ENCODE measurements around the gene EYA3.

EYA3 gene

DNA sequence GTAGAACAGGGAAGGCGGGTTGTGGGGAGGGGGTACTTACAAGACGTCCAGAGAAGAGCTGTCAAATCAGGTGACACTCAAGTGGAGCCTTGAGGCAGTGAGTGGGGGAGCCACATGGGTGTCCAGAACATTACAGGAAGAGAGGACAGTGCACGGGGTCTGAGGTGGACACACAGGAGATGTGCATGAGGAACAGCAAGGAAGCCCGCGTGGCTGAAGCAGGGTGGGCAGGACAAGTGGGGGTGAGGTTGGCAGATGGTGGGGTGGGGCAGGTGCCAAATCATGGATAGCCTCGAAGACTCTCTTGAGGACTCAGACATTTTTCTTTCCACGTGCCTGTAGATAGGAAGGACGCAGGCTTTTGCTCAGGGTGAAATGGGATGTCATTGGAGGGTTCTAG lies 152.7 kb downstream of the EYA3 start:
- H3K27ac ChIP-seq, result no peak overlapping the region
- DNase-seq (ENCODE audit: low spot score), result no peak
- TF ChIP-seq, protein P1, sequence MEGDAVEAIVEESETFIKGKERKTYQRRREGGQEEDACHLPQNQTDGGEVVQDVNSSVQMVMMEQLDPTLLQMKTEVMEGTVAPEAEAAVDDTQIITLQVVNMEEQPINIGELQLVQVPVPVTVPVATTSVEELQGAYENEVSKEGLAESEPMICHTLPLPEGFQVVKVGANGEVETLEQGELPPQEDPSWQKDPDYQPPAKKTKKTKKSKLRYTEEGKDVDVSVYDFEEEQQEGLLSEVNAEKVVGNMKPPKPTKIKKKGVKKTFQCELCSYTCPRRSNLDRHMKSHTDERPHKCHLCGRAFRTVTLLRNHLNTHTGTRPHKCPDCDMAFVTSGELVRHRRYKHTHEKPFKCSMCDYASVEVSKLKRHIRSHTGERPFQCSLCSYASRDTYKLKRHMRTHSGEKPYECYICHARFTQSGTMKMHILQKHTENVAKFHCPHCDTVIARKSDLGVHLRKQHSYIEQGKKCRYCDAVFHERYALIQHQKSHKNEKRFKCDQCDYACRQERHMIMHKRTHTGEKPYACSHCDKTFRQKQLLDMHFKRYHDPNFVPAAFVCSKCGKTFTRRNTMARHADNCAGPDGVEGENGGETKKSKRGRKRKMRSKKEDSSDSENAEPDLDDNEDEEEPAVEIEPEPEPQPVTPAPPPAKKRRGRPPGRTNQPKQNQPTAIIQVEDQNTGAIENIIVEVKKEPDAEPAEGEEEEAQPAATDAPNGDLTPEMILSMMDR (conservative IDR thresholded peaks at IDR 0.05; ENCODE audit: low read depth), result no peak
- CTCF ChIA-PET, result interaction anchor here (0.6 kb wide), 1 partner anchor 522 kb away, joined by 3 read pairs; no protein-coding TSS in a partner anchor
- POLR2A ChIA-PET (ENCODE audit: low non-redundant PET), result interaction anchor here (0.6 kb wide), 1 partner anchor 691 kb away, joined by 7 read pairs; no protein-coding TSS in a partner anchor

GRCh38 chr1:27934818-27935549 lies 153.4 kb downstream of the EYA3 start, which contains the start of gene SMPDL3B:
Gene SMPDL3B (plus strand): TSS chr1:27935000. CDS start chr1:27935184, 184 bp downstream.
- TF ChIP-seq, protein P1 (conservative IDR thresholded peaks at IDR 0.05; ENCODE audit: low read depth), result 0 out of 2 replicates have a peak, but pooled peaks have one; percentile 16
- ChIA-PET POLR2A (ENCODE audit: low non-redundant PET) (no interaction called here), CTCF (no interaction called here)
- peak; percentile 46 for DNase-seq (ENCODE audit: low spot score)
- no peak within 1 kb of the TSS for H3K27ac ChIP-seq

DNA sequence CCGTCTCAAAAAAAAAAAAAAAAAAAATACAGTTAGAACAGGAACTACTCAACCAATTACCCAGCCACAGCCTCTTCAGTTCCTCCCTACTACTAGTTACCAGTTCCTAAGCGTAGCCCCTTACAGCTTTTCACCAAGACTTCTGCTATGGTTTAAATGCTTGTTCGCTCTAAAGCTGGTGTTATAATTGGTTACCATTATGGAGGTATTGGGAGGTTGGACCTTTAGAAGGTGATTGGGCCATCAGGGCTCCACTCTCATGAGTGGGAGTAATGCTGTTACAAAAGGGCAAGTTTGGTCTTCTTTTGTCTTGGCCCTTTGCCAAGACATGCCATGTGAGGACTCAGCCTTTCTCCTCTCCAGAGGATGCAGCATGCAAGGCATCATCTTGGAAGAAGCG lies 156.7 kb downstream of the EYA3 start:
- no peak overlapping the region for H3K27ac ChIP-seq
- no peak for DNase-seq (ENCODE audit: low spot score)
- TF ChIP-seq, protein P1 (conservative IDR thresholded peaks at IDR 0.05; ENCODE audit: low read depth), result no peak
- ChIA-PET POLR2A (ENCODE audit: low non-redundant PET) (no interaction called here), CTCF (no interaction called here)

- DNase-seq (ENCODE audit: low spot score), result no peak
- TF ChIP-seq, protein P1 (conservative IDR thresholded peaks at IDR 0.05; ENCODE audit: low read depth), result no peak
- ChIA-PET CTCF (interaction anchor here (0.6 kb wide), 1 partner anchor 259 kb away, joined by 3 read pairs; no protein-coding TSS in a partner anchor), POLR2A (ENCODE audit: low non-redundant PET) (no interaction called here)
- H3K27ac ChIP-seq, result no peak overlapping the region
These were observed 157.2 kb downstream of the EYA3 start for GRCh38 chr1:27931184-27931583.

DNA sequence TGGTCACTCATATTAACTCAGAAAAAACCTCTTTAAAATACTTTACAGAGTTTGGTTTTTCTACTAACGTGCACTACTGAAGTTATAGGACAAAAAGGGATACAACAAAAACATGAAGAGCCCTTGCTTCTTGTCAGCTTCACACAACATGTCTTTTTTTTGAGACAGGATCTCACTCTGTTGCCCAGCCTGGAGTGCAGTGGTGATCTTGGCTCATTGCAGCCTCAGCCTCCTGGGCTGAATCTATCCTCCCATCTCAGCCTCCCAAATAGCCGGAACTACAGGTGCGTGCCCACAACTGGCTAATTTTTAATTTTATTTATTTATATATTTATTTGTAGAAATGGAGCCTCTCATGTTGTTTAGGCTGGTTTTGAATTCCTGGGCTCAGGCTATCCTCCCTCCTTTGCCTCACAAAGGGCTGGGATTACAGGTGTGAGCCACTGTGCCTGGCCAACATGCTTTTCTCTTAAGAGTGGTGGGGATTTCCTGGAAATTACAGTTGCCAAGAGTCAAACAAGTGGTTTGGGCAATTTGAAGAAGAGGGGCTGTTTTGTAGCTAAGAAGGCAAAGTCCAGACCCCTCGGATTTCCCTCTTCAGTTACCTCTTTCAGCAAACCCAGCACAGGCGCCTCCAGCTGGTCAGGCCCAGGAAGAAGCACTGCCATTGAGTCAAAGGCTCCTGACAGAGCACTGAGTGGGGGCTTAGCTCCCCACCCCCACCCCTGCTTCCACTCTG lies 160.0 kb downstream of the EYA3 start:
- ChIA-PET CTCF (interaction anchor here (1.2 kb wide), 1 partner anchor 11 kb away, joined by 3 read pairs; no protein-coding TSS in a partner anchor), POLR2A (ENCODE audit: low non-redundant PET) (no interaction called here)
- no peak for DNase-seq (ENCODE audit: low spot score)
- TF ChIP-seq, protein P1 (conservative IDR thresholded peaks at IDR 0.05; ENCODE audit: low read depth), result no peak
- no peak overlapping the region for H3K27ac ChIP-seq

GRCh38 chr1:27922272-27922671 lies 166.1 kb downstream of the EYA3 start:
- TF ChIP-seq, protein P1 (conservative IDR thresholded peaks at IDR 0.05; ENCODE audit: low read depth), result no peak
- ChIA-PET CTCF (no interaction called here), POLR2A (ENCODE audit: low non-redundant PET) (no interaction called here)
- no peak overlapping the region for H3K27ac ChIP-seq
- DNase-seq (ENCODE audit: low spot score), result no peak
